Fibroblast of lung (primary cell): Measurements from ENCODE around the gene CLPTM1L. TPM values are rescaled to one million over a fixed set of nuclear protein-coding genes. Genes with fewer than 3 reads are reported as not detected.

Source experiments
- DNase-seq, 2 donors: peaks; one replicate each; pipeline versions ENCODE4 v3.0.0 to v3.0.0-alpha.2; 2010; ENCODE audit warnings: low read depth in 2 of 2
- H2AFZ ChIP-seq: 2 replicates; pipeline ENCODE4 v1.5.1; 2012; ENCODE audit warnings: low read length, control low read depth, inconsistent platforms
- H3K27ac ChIP-seq: 2 replicates; pipeline ENCODE4 v1.5.1; 2011; ENCODE audit warnings: low read length, control low read depth; ENCODE audit not compliant: insufficient read depth
- H3K27me3 ChIP-seq: 2 replicates; pipeline ENCODE4 v1.5.1; 2011; ENCODE audit warnings: mild to moderate bottlenecking, low read length; ENCODE audit not compliant: control insufficient read depth, insufficient read depth
- H3K36me3 ChIP-seq: 2 replicates; pipeline ENCODE4 v1.5.1; 2011; ENCODE audit warnings: low read length; ENCODE audit not compliant: control insufficient read depth, insufficient read depth
- H3K4me1 ChIP-seq: 2 replicates; pipeline ENCODE4 v1.5.1; 2011; ENCODE audit warnings: low read length; ENCODE audit not compliant: control insufficient read depth, insufficient read depth; ENCODE audit errors: extremely low read depth
- H3K4me2 ChIP-seq: 2 replicates; pipeline ENCODE4 v1.5.1; 2011; ENCODE audit warnings: low read length, control low read depth; ENCODE audit not compliant: insufficient read depth; ENCODE audit errors: extremely low read depth
- H3K4me3 ChIP-seq, 4 experiments: fragments of 200-600 bp in 1 of 4; sonication (generic) in 1 of 4; replicated peaks in 1 of 4; 2 replicates each; pipeline ENCODE4 v1.5.1; 2011 to 2016; ENCODE audit warnings: low read length in 4 of 4, low read depth in 3 of 4, mild to moderate bottlenecking in 3 of 4, control low read depth in 2 of 4, inconsistent platforms in 1 of 4, mixed read lengths in 1 of 4; ENCODE audit not compliant: insufficient read depth in 1 of 4; ENCODE audit errors: control extremely low read depth in 1 of 4
- H3K79me2 ChIP-seq: 2 replicates; pipeline ENCODE4 v1.5.1; 2012; ENCODE audit warnings: mild to moderate bottlenecking, low read length, inconsistent platforms; ENCODE audit not compliant: control insufficient read depth, insufficient read depth
- H3K9ac ChIP-seq: 2 replicates; pipeline ENCODE4 v1.5.1; 2011; ENCODE audit warnings: mild to moderate bottlenecking, low read length, control low read depth; ENCODE audit not compliant: insufficient read depth
- H3K9me3 ChIP-seq: 2 replicates; pipeline ENCODE4 v1.5.1; 2012; ENCODE audit warnings: low read depth, low read length; ENCODE audit not compliant: control insufficient read depth, insufficient read depth
- H4K20me1 ChIP-seq: 2 replicates; pipeline ENCODE4 v1.5.1; 2011; ENCODE audit warnings: low read length; ENCODE audit not compliant: control insufficient read depth, insufficient read depth; ENCODE audit errors: extremely low read depth
- CTCF ChIP-seq, 2 donors: IDR thresholded peaks in 1 of 2; conservative IDR thresholded peaks in 1 of 2; 1 replicate in 1 of 2; 2 replicates in 1 of 2; pipeline ENCODE4 v1.5.1; 2011 to 2012; ENCODE audit warnings: low read length in 2 of 2, control low read depth in 1 of 2, inconsistent platforms in 1 of 2, low read depth in 1 of 2, mild to moderate bottlenecking in 1 of 2
- EZH2 ChIP-seq: IDR thresholded peaks from 2 replicates; pipeline ENCODE4 v1.5.1; 2012; ENCODE audit warnings: low read length, control low read depth, mild to moderate bottlenecking; ENCODE audit errors: missing control alignments
- polyA plus RNA-seq, 2 donors: library from polyadenylated mRNA; depleted of rRNA in 1 of 2; stranded (reverse) in 1 of 2; unstranded in 1 of 2; fragments of >200 nt; gene quantifications; 2 replicates each; pipeline ENCODE4 v1.2.1, GENCODE V29; 2011 to 2012; ENCODE audit warnings: missing spikeins in 1 of 2
- total RNA-seq: library from RNA; depleted of rRNA; stranded (reverse); fragments of >200 nt; gene quantifications from 2 replicates; pipeline ENCODE4 v1.2.1, GENCODE V29; 2014

The CLPTM1L gene
- total and polyA plus RNA-seq, 2 donors (not counting 1 experiment from before 2014, with no cell fraction given), result 89.3 to 215 TPM

- H2AFZ ChIP-seq, result no peak overlapping the region
- no peak overlapping the region for H3K27ac ChIP-seq
- H3K9me3 ChIP-seq, result no peaks in the 10 kb centered on the region
- no peak for TF ChIP-seq EZH2
- TF ChIP-seq CTCF (conservative IDR thresholded peaks at IDR 0.05 in 1 of 2, IDR thresholded peaks at IDR 0.05 in 1 of 2; ENCODE audit: low read depth in 1 of 2, low read length in 2 of 2), result no peak
- DNase-seq, result no peak
- no peaks in the 10 kb centered on the region for H3K79me2 ChIP-seq
- H4K20me1 ChIP-seq, result no peaks in the 10 kb centered on the region
- H3K4me3 ChIP-seq, result no peak overlapping the region
- H3K36me3 ChIP-seq, result peaks cover 4% of the 10 kb centered on the region
- no peaks in the 10 kb centered on the region for H3K27me3 ChIP-seq
- H3K4me1 ChIP-seq, result no peaks in the 10 kb centered on the region
- no peak overlapping the region for H3K9ac ChIP-seq
- no peak overlapping the region for H3K4me2 ChIP-seq
Observed at GRCh38 chr5:1314564-1314982, 30.3 kb downstream of the CLPTM1L start.

- TF ChIP-seq EZH2 (no peak), CTCF (conservative IDR thresholded peaks at IDR 0.05 in 1 of 2, IDR thresholded peaks at IDR 0.05 in 1 of 2; ENCODE audit: low read depth in 1 of 2, low read length in 2 of 2) (no peak)
- no peaks in the 10 kb centered on the region for H3K79me2 ChIP-seq
- H4K20me1 ChIP-seq, result no peaks in the 10 kb centered on the region
- H3K27ac ChIP-seq, result no peak overlapping the region
- H3K27me3 ChIP-seq, result no peaks in the 10 kb centered on the region
- no peaks in the 10 kb centered on the region for H3K9me3 ChIP-seq
- H3K36me3 ChIP-seq, result no peaks in the 10 kb centered on the region
- H2AFZ ChIP-seq, result no peak overlapping the region
- no peak for DNase-seq
- no peak overlapping the region for H3K4me2 ChIP-seq
- no peak overlapping the region for H3K9ac ChIP-seq
- H3K4me1 ChIP-seq, result no peaks in the 10 kb centered on the region
- H3K4me3 ChIP-seq, result no peak overlapping the region
Observed at GRCh38 chr5:1312993-1313833, 31.7 kb downstream of the CLPTM1L start.

- no peaks in the 10 kb centered on the region for H4K20me1 ChIP-seq
- H3K9ac ChIP-seq, result no peak overlapping the region
- no peaks in the 10 kb centered on the region for H3K4me1 ChIP-seq
- no peak for DNase-seq
- H3K4me2 ChIP-seq, result no peak overlapping the region
- TF ChIP-seq EZH2 (no peak), CTCF (conservative IDR thresholded peaks at IDR 0.05 in 1 of 2, IDR thresholded peaks at IDR 0.05 in 1 of 2; ENCODE audit: low read depth in 1 of 2, low read length in 2 of 2) (no peak)
- no peak overlapping the region for H3K27ac ChIP-seq
- no peaks in the 10 kb centered on the region for H3K27me3 ChIP-seq
- no peaks in the 10 kb centered on the region for H3K9me3 ChIP-seq
- H3K79me2 ChIP-seq, result no peaks in the 10 kb centered on the region
- H3K36me3 ChIP-seq, result no peaks in the 10 kb centered on the region
- no peak overlapping the region for H2AFZ ChIP-seq
- no peak overlapping the region for H3K4me3 ChIP-seq
Observed at GRCh38 chr5:1312206-1312605, 32.7 kb downstream of the CLPTM1L start.
